HEK293 (cell line): ENCODE measurements around the gene RASSF9.

ENCODE experiments used
- EGR2 ChIP-seq: fragments of 450-650 bp; formaldehyde crosslinking; IDR thresholded peaks from 2 replicates; pipeline ENCODE4 v1.5.1; 2016; ENCODE audit warnings: low read depth, missing biosample characterization, missing genetic modification characterization
- KLF7 ChIP-seq: fragments of 450-650 bp; formaldehyde crosslinking; IDR thresholded peaks from 2 replicates; pipeline ENCODE4 v1.5.1; 2016; ENCODE audit warnings: missing biosample characterization, missing genetic modification characterization, borderline replicate concordance
- RBAK ChIP-seq: fragments of 450-650 bp; formaldehyde crosslinking; IDR thresholded peaks from 2 replicates; pipeline ENCODE4 v1.5.1; 2016; ENCODE audit warnings: missing biosample characterization, missing genetic modification characterization
- SP2 ChIP-seq: fragments of 450-650 bp; formaldehyde crosslinking; IDR thresholded peaks from 2 replicates; pipeline ENCODE4 v1.5.1; 2016; ENCODE audit warnings: missing biosample characterization, missing genetic modification characterization
- YY1 ChIP-seq: fragments of 450-650 bp; formaldehyde crosslinking; IDR thresholded peaks from 2 replicates; pipeline ENCODE4 v1.5.1; 2018; ENCODE audit warnings: missing biosample characterization, missing genetic modification characterization
- TF ChIP-seq, protein P1 (sequence below): fragments of 450-650 bp; formaldehyde crosslinking; IDR thresholded peaks from 2 replicates; pipeline ENCODE4 v1.5.1; 2016; ENCODE audit warnings: missing biosample characterization, missing genetic modification characterization

DNA sequence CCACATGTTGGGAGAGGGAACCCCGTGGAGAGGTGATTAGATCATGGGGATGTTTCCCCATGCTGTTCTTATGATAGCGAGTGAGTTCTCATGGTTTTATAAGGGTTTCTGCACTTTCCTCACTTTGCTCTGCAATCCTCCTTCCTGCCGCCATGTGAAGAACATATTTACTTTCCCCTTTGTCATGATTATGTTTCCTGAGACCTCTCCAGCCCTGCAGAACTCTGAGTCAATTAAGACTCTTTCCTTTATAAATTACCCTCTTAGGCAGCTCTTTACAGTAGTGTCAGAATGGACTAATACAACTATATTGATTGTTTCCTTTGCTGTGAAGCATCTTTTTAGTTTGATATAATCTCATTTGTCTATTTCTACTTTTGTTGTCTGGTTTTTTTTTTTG, 13.1 kb upstream of the RASSF9 start:
- TF ChIP-seq, protein P1, sequence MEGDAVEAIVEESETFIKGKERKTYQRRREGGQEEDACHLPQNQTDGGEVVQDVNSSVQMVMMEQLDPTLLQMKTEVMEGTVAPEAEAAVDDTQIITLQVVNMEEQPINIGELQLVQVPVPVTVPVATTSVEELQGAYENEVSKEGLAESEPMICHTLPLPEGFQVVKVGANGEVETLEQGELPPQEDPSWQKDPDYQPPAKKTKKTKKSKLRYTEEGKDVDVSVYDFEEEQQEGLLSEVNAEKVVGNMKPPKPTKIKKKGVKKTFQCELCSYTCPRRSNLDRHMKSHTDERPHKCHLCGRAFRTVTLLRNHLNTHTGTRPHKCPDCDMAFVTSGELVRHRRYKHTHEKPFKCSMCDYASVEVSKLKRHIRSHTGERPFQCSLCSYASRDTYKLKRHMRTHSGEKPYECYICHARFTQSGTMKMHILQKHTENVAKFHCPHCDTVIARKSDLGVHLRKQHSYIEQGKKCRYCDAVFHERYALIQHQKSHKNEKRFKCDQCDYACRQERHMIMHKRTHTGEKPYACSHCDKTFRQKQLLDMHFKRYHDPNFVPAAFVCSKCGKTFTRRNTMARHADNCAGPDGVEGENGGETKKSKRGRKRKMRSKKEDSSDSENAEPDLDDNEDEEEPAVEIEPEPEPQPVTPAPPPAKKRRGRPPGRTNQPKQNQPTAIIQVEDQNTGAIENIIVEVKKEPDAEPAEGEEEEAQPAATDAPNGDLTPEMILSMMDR (tag by site-specific recombination) = no peak
- TF ChIP-seq YY1 (tag by site-specific recombination) = no peak
- no peak for TF ChIP-seq EGR2
- TF ChIP-seq KLF7 (tag by site-specific recombination) = no peak
- no peak for TF ChIP-seq RBAK (tag by site-specific recombination)
- no peak for TF ChIP-seq SP2
